ENCODE measurements around the gene MAP2K5. TPM values are rescaled to one million over a fixed set of nuclear protein-coding genes. Genes with fewer than 3 reads are reported as not detected.

The MAP2K5 gene
- total and polyA plus RNA-seq, 9 of the 15 experiments (the other 6 are each of a cell fraction or from before 2014, with no cell fraction given): 0.41 to 16.5 (median 7.5) TPM

DNA sequence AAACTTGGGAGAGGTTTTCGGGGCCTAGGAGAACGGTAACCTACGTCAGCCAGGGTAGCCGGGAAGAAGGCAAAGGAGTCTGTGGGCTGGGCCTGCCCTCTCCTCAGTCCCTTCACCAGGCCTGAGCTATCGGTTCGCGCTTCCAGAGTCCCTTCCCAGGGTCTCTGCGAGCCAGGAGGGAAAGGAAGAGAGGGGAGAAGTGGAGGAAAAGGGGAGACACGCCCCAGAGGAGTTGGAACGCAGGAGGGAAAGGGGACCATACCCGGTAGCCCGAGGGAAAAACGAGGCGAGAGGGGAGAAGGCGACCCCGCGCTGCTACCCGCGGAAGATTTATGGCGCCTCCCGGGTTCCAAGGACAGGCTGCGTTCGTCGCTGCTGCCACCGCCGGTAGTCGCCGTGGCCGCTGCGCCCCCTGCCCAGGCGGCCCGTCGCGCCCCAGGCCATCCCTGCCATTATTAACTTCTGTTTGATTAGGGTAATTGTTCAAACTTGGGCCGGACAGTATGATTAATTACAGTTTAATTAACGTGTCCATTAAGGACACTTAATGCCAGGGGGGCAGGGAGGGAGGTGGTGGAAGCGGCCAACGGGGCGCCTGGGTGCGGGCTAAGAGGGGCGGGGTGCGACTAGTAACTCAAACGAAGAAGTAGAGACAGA is 279.4 kb downstream of the MAP2K5 start (continued):
- TF ChIP-seq, protein P1, sequence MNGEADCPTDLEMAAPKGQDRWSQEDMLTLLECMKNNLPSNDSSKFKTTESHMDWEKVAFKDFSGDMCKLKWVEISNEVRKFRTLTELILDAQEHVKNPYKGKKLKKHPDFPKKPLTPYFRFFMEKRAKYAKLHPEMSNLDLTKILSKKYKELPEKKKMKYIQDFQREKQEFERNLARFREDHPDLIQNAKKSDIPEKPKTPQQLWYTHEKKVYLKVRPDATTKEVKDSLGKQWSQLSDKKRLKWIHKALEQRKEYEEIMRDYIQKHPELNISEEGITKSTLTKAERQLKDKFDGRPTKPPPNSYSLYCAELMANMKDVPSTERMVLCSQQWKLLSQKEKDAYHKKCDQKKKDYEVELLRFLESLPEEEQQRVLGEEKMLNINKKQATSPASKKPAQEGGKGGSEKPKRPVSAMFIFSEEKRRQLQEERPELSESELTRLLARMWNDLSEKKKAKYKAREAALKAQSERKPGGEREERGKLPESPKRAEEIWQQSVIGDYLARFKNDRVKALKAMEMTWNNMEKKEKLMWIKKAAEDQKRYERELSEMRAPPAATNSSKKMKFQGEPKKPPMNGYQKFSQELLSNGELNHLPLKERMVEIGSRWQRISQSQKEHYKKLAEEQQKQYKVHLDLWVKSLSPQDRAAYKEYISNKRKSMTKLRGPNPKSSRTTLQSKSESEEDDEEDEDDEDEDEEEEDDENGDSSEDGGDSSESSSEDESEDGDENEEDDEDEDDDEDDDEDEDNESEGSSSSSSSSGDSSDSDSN (IDR thresholded peaks at IDR 0.05; ENCODE audit: borderline replicate concordance in 1 of 2, low read depth in 2 of 2, low read length in 2 of 2): no peak

DNA sequence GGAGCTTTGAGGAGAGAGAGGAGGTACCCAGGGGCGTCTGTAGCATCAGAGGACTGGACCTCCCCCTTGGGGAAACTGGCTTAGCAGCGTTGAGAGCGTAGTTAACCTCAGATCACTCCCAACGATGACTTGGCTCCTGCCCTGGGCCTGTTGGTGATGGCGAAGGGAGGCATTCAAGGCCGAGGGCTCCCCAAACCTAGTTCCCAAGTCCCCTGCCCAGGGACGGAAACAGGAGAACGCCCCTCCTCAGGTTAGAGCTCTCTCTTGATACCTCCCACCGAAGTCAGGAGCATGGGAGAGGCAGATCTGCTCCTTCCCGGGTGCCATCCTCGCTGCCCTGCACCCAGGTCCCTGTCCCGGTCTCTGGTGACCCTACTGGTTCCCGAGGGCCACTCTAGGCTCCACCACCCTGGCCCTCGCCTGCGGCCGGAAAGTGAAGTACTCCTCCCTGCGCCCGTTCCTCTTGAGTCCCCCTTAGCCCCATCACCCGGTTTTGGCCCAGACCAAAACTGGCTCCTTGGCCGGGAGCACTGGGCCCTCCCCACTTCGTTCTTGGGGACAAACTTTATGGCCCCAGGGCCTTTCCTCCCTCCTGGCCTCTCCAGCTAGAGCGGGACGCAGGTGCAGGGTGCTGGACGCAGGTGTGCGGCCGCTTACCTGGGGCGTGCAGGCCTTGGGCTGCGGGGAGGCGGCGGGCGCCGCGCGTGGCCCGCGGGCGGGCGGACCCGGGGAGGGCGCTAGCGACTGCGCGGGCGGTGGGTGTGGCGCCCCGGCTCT is 280.2 kb downstream of the MAP2K5 start:
- 22% methylated on average over 27 of the region's 46 CpGs for WGBS (ENCODE audit: insufficient coverage, low coverage, missing lambda C conversion rate)
- no peaks in the 10 kb centered on the region for H3K36me3 ChIP-seq (ENCODE audit: control insufficient read depth, insufficient read depth, low read length)

More for the DNA sequence above, 280.2 kb downstream of the MAP2K5 start:
- H3K4me2 ChIP-seq (ENCODE audit: insufficient read depth, low read length): no peak overlapping the region; the same call in 1 of the 2 replicates
- H3K9me3 ChIP-seq (replicated peaks; ENCODE audit: control insufficient read depth, insufficient read depth, low read depth, low read length): no peaks in the 10 kb centered on the region; the same call in none of the 2 replicates
- H3K79me2 ChIP-seq (ENCODE audit: control insufficient read depth, insufficient read depth, low read length): no peaks in the 10 kb centered on the region
- CTCF ChIA-PET (ENCODE audit: low intra/inter-chr PET ratio): interaction anchor here (0.6 kb wide), 1 partner anchor 301 kb away, joined by 4 read pairs; no protein-coding TSS in a partner anchor
- FAIRE-seq (no peak), ATAC-seq (peak; percentile 45; the same call in 2 of the 3 replicates), DNase-seq (ENCODE audit: extremely low read depth in 1 of 4, low spot score in 3 of 4) (peak in 2 of 4 experiments; percentile 78 to 82)
- no TSS peak for BruUV-seq (replicated peaks)
- no peak overlapping the region for H3K27ac ChIP-seq (ENCODE audit: extremely low read depth, low read depth, low read length)
- no peak overlapping the region for H2AFZ ChIP-seq (ENCODE audit: low read depth, low read length)
- intact Hi-C loops (cut with micrococcal nuclease) (no loop called here), in situ Hi-C loops (cut with MboI) (no loop called here)
- no peaks in the 10 kb centered on the region for H3K9me1 ChIP-seq (ENCODE audit: control insufficient read depth, insufficient read depth, low read length)
- POLR2A ChIA-PET: interaction anchor here (1.1 kb wide), 1 partner anchor 10 kb away, joined by 4 read pairs; no protein-coding TSS in a partner anchor
- peaks cover 0 to 46% of the 10 kb centered on the region in 2 experiments; a peak in 2 of 5 replicates for H3K4me1 ChIP-seq (replicated peaks in 1 of 2; ENCODE audit: control insufficient read depth in 2 of 2, insufficient read depth in 2 of 2, low read length in 2 of 2)
- H4K20me1 ChIP-seq (replicated peaks; ENCODE audit: control insufficient read depth, insufficient read depth, low read length): peaks cover 8% of the 10 kb centered on the region
- no peak for TF ChIP-seq NFIX (CRISPR knock-in tag; IDR thresholded peaks at IDR 0.05; ENCODE audit: low read depth)
- TF ChIP-seq RFX5 (IDR thresholded peaks at IDR 0.05; ENCODE audit: low read depth, low read length): no peak
- TF ChIP-seq PCBP1 (IDR thresholded peaks at IDR 0.05; ENCODE audit: low read depth, low read length, poor library complexity, severe bottlenecking): peak; percentile 0
- no peak overlapping the region for H3K9ac ChIP-seq (ENCODE audit: insufficient read depth in 1 of 2, low read depth in 2 of 2, low read length in 2 of 2)
- H3K4me3 ChIP-seq: peak overlapping the region; percentile 32
- peaks cover 35 to 68% of the 10 kb centered on the region in 2 experiments; a peak in 4 of 5 replicates for H3K27me3 ChIP-seq (ENCODE audit: control insufficient read depth in 2 of 2, insufficient read depth in 2 of 2, low read length in 2 of 2)
